HepG2 (cell line): ENCODE results near the gene CLDN19. TPM values are rescaled to one million over a fixed set of nuclear protein-coding genes. Genes with fewer than 3 reads are reported as not detected.
A peak's percentile ranks its signal among the peaks of the same experiment; 100 is the strongest.

Experiments used
- ATAC-seq: fragments of 200-7000 bp; cut with Tn5 transposase; 3 replicates; pipeline ENCODE4 v1.9.1; 2020; ENCODE audit warnings: mild to moderate bottlenecking, moderate library complexity
- BruUV-seq: library from RNA; stranded (reverse); fragments of 400-500 nt; replicated peaks from 2 replicates; lab custom pipeline; 2021; lab: Mats Ljungman, UMichigan
- CTCF ChIA-PET: fragments of 300-600 bp; formaldehyde crosslinking; extraction: SDS; loops from one replicate; lab custom pipeline; 2021; ENCODE audit warnings: low total read pairs, inconsistent platforms, low intra/inter-chr PET ratio; lab: Yijun Ruan, JAX
- POLR2A ChIA-PET: fragments of 350-600 bp; sonication (Branson Sonifier 250); formaldehyde crosslinking; loops from one replicate; lab custom pipeline; 2020; ENCODE audit warnings: antibody characterized with exemption, inconsistent platforms; lab: Yijun Ruan, JAX
- DNase-seq: peaks from one replicate; pipeline ENCODE4 v3.0.0-alpha.2; 2015; ENCODE audit warnings: low spot score
- FAIRE-seq: peaks from 3 replicates; lab custom pipeline; 2011; peaks lifted over from hg19 to GRCh38; lab: Jason Lieb, UNC
- H2AFZ ChIP-seq: one replicate; pipeline ENCODE4 v1.6.1; 2011; ENCODE audit warnings: low read length, inconsistent platforms
- H3K27ac ChIP-seq: fragments of 300-600 bp; 3 replicates; pipeline ENCODE4 v1.8.0; 2011; ENCODE audit warnings: mixed run types, mild to moderate bottlenecking, mixed read lengths, low read length, inconsistent platforms; ENCODE audit not compliant: insufficient read depth; ENCODE audit errors: extremely low read length
- H3K27me3 ChIP-seq, 2 experiments: fragments of 200-600 bp in 1 of 2; 2 replicates in 1 of 2; 3 replicates in 1 of 2; pipeline versions ENCODE4 v1.6.0 to v1.8.0; 2011; ENCODE audit warnings: low read length in 2 of 2, mild to moderate bottlenecking in 2 of 2, moderate library complexity in 2 of 2, inconsistent platforms in 1 of 2; ENCODE audit not compliant: insufficient read depth in 2 of 2, control insufficient read depth in 1 of 2
- H3K36me3 ChIP-seq, 2 experiments: fragments of 200-600 bp in 1 of 2; replicated peaks in 1 of 2; 2 replicates in 1 of 2; 3 replicates in 1 of 2; pipeline versions ENCODE4 v1.5.1 to v1.8.0; 2011; ENCODE audit warnings: low read length in 2 of 2, inconsistent platforms in 1 of 2; ENCODE audit not compliant: insufficient read depth in 2 of 2, control insufficient read depth in 1 of 2
- H3K4me1 ChIP-seq: 2 replicates; pipeline ENCODE4 v1.5.1; 2012; ENCODE audit warnings: low read length, inconsistent platforms; ENCODE audit not compliant: insufficient read depth
- H3K4me2 ChIP-seq: 2 replicates; pipeline ENCODE4 v1.6.0; 2011; ENCODE audit warnings: low read depth, low read length, inconsistent platforms
- H3K4me3 ChIP-seq, 3 experiments: fragments of 200-600 bp in 1 of 3; sonication (generic), shearing (Covaris generic) in 1 of 3; replicated peaks in 1 of 3; 2 replicates each; pipeline ENCODE4 v1.5.1; 2011 to 2016; ENCODE audit warnings: low read length in 3 of 3, inconsistent platforms in 2 of 3, low read depth in 2 of 3, mild to moderate bottlenecking in 2 of 3, control low read depth in 1 of 3, mixed read lengths in 1 of 3; ENCODE audit not compliant: insufficient read depth in 1 of 3
- H3K79me2 ChIP-seq: one replicate; pipeline ENCODE4 v1.6.1; 2011; ENCODE audit warnings: low read length, inconsistent platforms; ENCODE audit not compliant: insufficient read depth
- H3K9ac ChIP-seq: 2 replicates; pipeline ENCODE4 v1.6.0; 2011; ENCODE audit warnings: mild to moderate bottlenecking, low read depth, low read length, inconsistent platforms; ENCODE audit not compliant: insufficient read depth
- H3K9me3 ChIP-seq: 2 replicates; pipeline ENCODE4 v1.5.1; 2012; ENCODE audit warnings: mild to moderate bottlenecking, low read length
- H4K20me1 ChIP-seq: 2 replicates; pipeline ENCODE4 v1.6.0; 2011; ENCODE audit warnings: inconsistent platforms, mild to moderate bottlenecking, low read length, moderate library complexity; ENCODE audit not compliant: insufficient read depth
- CEBPB ChIP-seq: IDR thresholded peaks from 2 replicates; pipeline ENCODE4 v1.6.1; 2011; ENCODE audit warnings: low read depth, low read length, improper control_type of control experiment, borderline replicate concordance
- CENPX ChIP-seq: sonication (generic); formaldehyde crosslinking; IDR thresholded peaks from 2 replicates; pipeline ENCODE4 v1.9.0; 2021; ENCODE audit warnings: mild to moderate bottlenecking, missing genetic modification reagents, moderate library complexity
- FOSL1 ChIP-seq: sonication (generic); formaldehyde crosslinking; IDR thresholded peaks from 2 replicates; pipeline ENCODE4 v1.9.0; 2021; ENCODE audit warnings: missing genetic modification reagents, borderline replicate concordance
- GATAD2A ChIP-seq: IDR thresholded peaks from 2 replicates; pipeline ENCODE4 v1.6.1; 2016
- GTF3A ChIP-seq: sonication (generic); formaldehyde crosslinking; conservative IDR thresholded peaks from 2 replicates; pipeline ENCODE4 v1.4.0; 2020; ENCODE audit warnings: mild to moderate bottlenecking, missing genetic modification reagents
- MATR3 ChIP-seq: sonication (generic); formaldehyde crosslinking; IDR thresholded peaks from 2 replicates; pipeline ENCODE4 v1.4.0; 2020; ENCODE audit warnings: missing genetic modification reagents
- MTF2 ChIP-seq: sonication (generic); formaldehyde crosslinking; IDR thresholded peaks from 2 replicates; pipeline ENCODE4 v1.5.0; 2020; ENCODE audit warnings: missing genetic modification reagents, borderline replicate concordance
- SALL1 ChIP-seq: sonication (generic); formaldehyde crosslinking; IDR thresholded peaks from 2 replicates; pipeline ENCODE4 v1.8.0; 2022; ENCODE audit warnings: mild to moderate bottlenecking, missing genetic modification reagents
- SRSF4 ChIP-seq: fragments of 200-400 bp; formaldehyde crosslinking; IDR thresholded peaks from one replicate; pipeline ENCODE4 v1.6.1; 2018; ENCODE audit warnings: mild to moderate bottlenecking, low read depth, low read length, moderate library complexity; ENCODE audit not compliant: poor library complexity, severe bottlenecking
- XBP1 ChIP-seq: sonication (generic); formaldehyde crosslinking; IDR thresholded peaks from 2 replicates; pipeline ENCODE4 v1.5.0; 2020; ENCODE audit warnings: missing genetic modification reagents
- ZFP41 ChIP-seq: sonication (generic); formaldehyde crosslinking; IDR thresholded peaks from 2 replicates; pipeline ENCODE4 v1.4.0; 2020; ENCODE audit warnings: mild to moderate bottlenecking, missing genetic modification reagents, borderline replicate concordance
- ZKSCAN1 ChIP-seq: fragments of 150-350 bp; IDR thresholded peaks from 2 replicates; pipeline ENCODE4 v1.6.1; 2014; ENCODE audit warnings: low read length
- ZNF556 ChIP-seq: sonication (generic); formaldehyde crosslinking; IDR thresholded peaks from 2 replicates; pipeline ENCODE4 v1.4.0; 2020; ENCODE audit warnings: mild to moderate bottlenecking, missing genetic modification reagents, borderline replicate concordance
- ZNF567 ChIP-seq: sonication (generic); formaldehyde crosslinking; IDR thresholded peaks from 2 replicates; pipeline ENCODE4 v1.8.1; 2023; ENCODE audit warnings: mild to moderate bottlenecking, missing genetic modification reagents, borderline replicate concordance
- ZNF598 ChIP-seq: sonication (generic); formaldehyde crosslinking; IDR thresholded peaks from 2 replicates; pipeline ENCODE4 v1.5.1; 2020; ENCODE audit warnings: mild to moderate bottlenecking, missing genetic modification reagents, borderline replicate concordance
- ZNF737 ChIP-seq: sonication (generic); formaldehyde crosslinking; IDR thresholded peaks from 2 replicates; pipeline ENCODE4 v1.5.0; 2020; ENCODE audit warnings: missing genetic modification reagents, mild to moderate bottlenecking, borderline replicate concordance
- ZNF747 ChIP-seq: sonication (generic); formaldehyde crosslinking; IDR thresholded peaks from 2 replicates; pipeline ENCODE4 v1.8.1; 2023; ENCODE audit warnings: missing genetic modification reagents, mild to moderate bottlenecking, borderline replicate concordance
- ZNF777 ChIP-seq: sonication (generic); formaldehyde crosslinking; IDR thresholded peaks from 2 replicates; pipeline ENCODE4 v1.4.0; 2020; ENCODE audit warnings: missing genetic modification reagents
- WGBS: methylation state at CpG from one replicate; pipeline ENCODE4 v1.1.6; 2017; ENCODE audit warnings: low lambda C conversion rate; 5-methylcytosine and 5-hydroxymethylcytosine counted together
- in situ Hi-C: cut with HindIII; loops from 2 replicates; pipeline ENCODE4 v1.10.0; 2017; ENCODE audit warnings: low pct_unique_long_range_greater_than_20kb; ENCODE audit not compliant: extremely low pct_ligation_motif_present
- intact Hi-C: fragments of 100-400 bp; cut with micrococcal nuclease; formaldehyde crosslinking; loops from one replicate; pipeline ENCODE4 v1.10.0; 2022; ENCODE audit not compliant: unreplicated experiment
- polyA plus RNA-seq, 8 experiments: library from polyadenylated mRNA; depleted of rRNA in 3 of 8; stranded (reverse) in 7 of 8; unstranded in 1 of 8; fragments of >200 nt; fragmentation: Illumina TruSeq in 4 of 8; extraction: Trizol in 4 of 8; gene quantifications; 2 replicates each; pipeline versions ENCODE4 v1.2.1 to v1.2.3, GENCODE V29; 2011 to 2016; ENCODE audit warnings: low read depth in 4 of 8, missing spikeins in 1 of 8, mixed read lengths in 1 of 8; ENCODE audit not compliant: insufficient read depth in 1 of 8
- total RNA-seq, 5 experiments: library from RNA; depleted of rRNA; stranded (reverse); fragments of >200 nt; fragmentation: Illumina TruSeq; extraction: Trizol; gene quantifications; 2 replicates each; pipeline ENCODE4 v1.2.3, GENCODE V29; 2016; ENCODE audit warnings: low read depth in 1 of 5
- TF ChIP-seq, protein P1 (sequence below): sonication (generic); formaldehyde crosslinking; IDR thresholded peaks from 2 replicates; pipeline ENCODE4 v1.4.0; 2020; ENCODE audit warnings: missing genetic modification reagents, borderline replicate concordance
- TF ChIP-seq, protein P2 (sequence below): sonication (generic); formaldehyde crosslinking; IDR thresholded peaks from 2 replicates; pipeline ENCODE4 v1.5.1; 2020; ENCODE audit warnings: missing genetic modification reagents, mild to moderate bottlenecking, borderline replicate concordance

Gene CLDN19
- total and polyA plus RNA-seq, 2 of the 13 experiments (the other 11 are each of a cell fraction or from before 2014, with no cell fraction given), result 5.0 to 7.6 TPM

- no peaks in the 10 kb centered on the region; the same call in 1 of the 2 replicates for H4K20me1 ChIP-seq
- in situ Hi-C loops, result no loop called here
- H3K9me3 ChIP-seq, result no peaks in the 10 kb centered on the region
- peaks cover 79% of the 10 kb centered on the region for H3K79me2 ChIP-seq
- FAIRE-seq (no peak), ATAC-seq (no peak), DNase-seq (no peak)
- peaks cover 1 to 8% of the 10 kb centered on the region in 2 experiments; a peak in 3 of 5 replicates for H3K36me3 ChIP-seq
- ChIA-PET POLR2A (interaction anchor here (2.8 kb wide), 1 partner anchor 78 kb away, joined by 29 read pairs; the partner anchor contains the start of gene ZNF691), CTCF (no interaction called here)
- H3K27me3 ChIP-seq, result peaks cover 0 to 4% of the 10 kb centered on the region in 2 experiments; a peak in 1 of 5 replicates
- peak overlapping the region; percentile 95 to 99 (median 97); a peak in 5 of 6 replicates for H3K4me3 ChIP-seq
- no peak overlapping the region for H2AFZ ChIP-seq
- intact Hi-C loops, result loop anchor here (5.0 kb wide), 1 partner anchor 49 kb away; the partner anchor contains the start of genes ERMAP and SVBP
- TF ChIP-seq SALL1 (CRISPR knock-in tag), result no peak
- no peak for TF ChIP-seq ZNF567 (CRISPR knock-in tag)
- TF ChIP-seq, protein P1, sequence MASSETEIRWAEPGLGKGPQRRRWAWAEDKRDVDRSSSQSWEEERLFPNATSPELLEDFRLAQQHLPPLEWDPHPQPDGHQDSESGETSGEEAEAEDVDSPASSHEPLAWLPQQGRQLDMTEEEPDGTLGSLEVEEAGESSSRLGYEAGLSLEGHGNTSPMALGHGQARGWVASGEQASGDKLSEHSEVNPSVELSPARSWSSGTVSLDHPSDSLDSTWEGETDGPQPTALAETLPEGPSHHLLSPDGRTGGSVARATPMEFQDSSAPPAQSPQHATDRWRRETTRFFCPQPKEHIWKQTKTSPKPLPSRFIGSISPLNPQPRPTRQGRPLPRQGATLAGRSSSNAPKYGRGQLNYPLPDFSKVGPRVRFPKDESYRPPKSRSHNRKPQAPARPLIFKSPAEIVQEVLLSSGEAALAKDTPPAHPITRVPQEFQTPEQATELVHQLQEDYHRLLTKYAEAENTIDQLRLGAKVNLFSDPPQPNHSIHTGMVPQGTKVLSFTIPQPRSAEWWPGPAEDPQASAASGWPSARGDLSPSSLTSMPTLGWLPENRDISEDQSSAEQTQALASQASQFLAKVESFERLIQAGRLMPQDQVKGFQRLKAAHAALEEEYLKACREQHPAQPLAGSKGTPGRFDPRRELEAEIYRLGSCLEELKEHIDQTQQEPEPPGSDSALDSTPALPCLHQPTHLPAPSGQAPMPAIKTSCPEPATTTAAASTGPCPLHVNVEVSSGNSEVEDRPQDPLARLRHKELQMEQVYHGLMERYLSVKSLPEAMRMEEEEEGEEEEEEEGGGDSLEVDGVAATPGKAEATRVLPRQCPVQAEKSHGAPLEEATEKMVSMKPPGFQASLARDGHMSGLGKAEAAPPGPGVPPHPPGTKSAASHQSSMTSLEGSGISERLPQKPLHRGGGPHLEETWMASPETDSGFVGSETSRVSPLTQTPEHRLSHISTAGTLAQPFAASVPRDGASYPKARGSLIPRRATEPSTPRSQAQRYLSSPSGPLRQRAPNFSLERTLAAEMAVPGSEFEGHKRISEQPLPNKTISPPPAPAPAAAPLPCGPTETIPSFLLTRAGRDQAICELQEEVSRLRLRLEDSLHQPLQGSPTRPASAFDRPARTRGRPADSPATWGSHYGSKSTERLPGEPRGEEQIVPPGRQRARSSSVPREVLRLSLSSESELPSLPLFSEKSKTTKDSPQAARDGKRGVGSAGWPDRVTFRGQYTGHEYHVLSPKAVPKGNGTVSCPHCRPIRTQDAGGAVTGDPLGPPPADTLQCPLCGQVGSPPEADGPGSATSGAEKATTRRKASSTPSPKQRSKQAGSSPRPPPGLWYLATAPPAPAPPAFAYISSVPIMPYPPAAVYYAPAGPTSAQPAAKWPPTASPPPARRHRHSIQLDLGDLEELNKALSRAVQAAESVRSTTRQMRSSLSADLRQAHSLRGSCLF (CRISPR knock-in tag), result no peak
- TF ChIP-seq FOSL1 (CRISPR knock-in tag), result no peak
- TF ChIP-seq CEBPB, result no peak
- TF ChIP-seq ZNF737 (CRISPR knock-in tag), result no peak
- TF ChIP-seq GATAD2A, result no peak
- no peak for TF ChIP-seq ZNF747 (CRISPR knock-in tag)
- TF ChIP-seq ZKSCAN1, result no peak
- TF ChIP-seq, protein P2, sequence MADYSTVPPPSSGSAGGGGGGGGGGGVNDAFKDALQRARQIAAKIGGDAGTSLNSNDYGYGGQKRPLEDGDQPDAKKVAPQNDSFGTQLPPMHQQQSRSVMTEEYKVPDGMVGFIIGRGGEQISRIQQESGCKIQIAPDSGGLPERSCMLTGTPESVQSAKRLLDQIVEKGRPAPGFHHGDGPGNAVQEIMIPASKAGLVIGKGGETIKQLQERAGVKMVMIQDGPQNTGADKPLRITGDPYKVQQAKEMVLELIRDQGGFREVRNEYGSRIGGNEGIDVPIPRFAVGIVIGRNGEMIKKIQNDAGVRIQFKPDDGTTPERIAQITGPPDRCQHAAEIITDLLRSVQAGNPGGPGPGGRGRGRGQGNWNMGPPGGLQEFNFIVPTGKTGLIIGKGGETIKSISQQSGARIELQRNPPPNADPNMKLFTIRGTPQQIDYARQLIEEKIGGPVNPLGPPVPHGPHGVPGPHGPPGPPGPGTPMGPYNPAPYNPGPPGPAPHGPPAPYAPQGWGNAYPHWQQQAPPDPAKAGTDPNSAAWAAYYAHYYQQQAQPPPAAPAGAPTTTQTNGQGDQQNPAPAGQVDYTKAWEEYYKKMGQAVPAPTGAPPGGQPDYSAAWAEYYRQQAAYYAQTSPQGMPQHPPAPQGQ (CRISPR knock-in tag), result no peak
- TF ChIP-seq MTF2 (CRISPR knock-in tag), result no peak
- TF ChIP-seq ZNF598 (CRISPR knock-in tag), result no peak
- TF ChIP-seq GTF3A (CRISPR knock-in tag), result no peak
- no peak for TF ChIP-seq ZFP41 (CRISPR knock-in tag)
- no peak for TF ChIP-seq SRSF4
- TF ChIP-seq ZNF556, result no peak
- no peak for TF ChIP-seq XBP1 (CRISPR knock-in tag)
- no peak for TF ChIP-seq MATR3 (CRISPR knock-in tag)
- no peak for TF ChIP-seq CENPX (CRISPR knock-in tag)
- no peak for TF ChIP-seq ZNF777 (CRISPR knock-in tag)
- peak overlapping the region; percentile 81 for H3K4me2 ChIP-seq
- 56% methylated on average over 2 of the region's 2 CpGs for WGBS
- TSS peak; percentile 69 for BruUV-seq
- peaks cover 51% of the 10 kb centered on the region for H3K4me1 ChIP-seq
- H3K9ac ChIP-seq, result peak overlapping the region; percentile 93
- peak overlapping the region; percentile 77 for H3K27ac ChIP-seq
Observed at GRCh38 chr1:42768172-42768571, 28.1 kb upstream of the CLDN19 start.
